ENCODE measurements around the gene LDLRAD3. TPM values are rescaled to one million over a fixed set of nuclear protein-coding genes. Genes with fewer than 3 reads are reported as not detected.

Gene LDLRAD3
- total and polyA plus RNA-seq, 10 donors: 1.5 to 9.6 (median 8.1) TPM

GRCh38 chr11:35934271-35934670 lies 9.6 kb upstream of the LDLRAD3 start:
- Histone ChIP-seq H3K4me1 (no peaks in the 10 kb centered on the region), H3K9me3 (peaks cover 0 to 4% (median 0%) of the 10 kb centered on the region in 8 donors), H3K27me3 (replicated peaks in 1 of 7) (peaks cover 0 to 12% (median 0%) of the 10 kb centered on the region in 7 donors), H3K36me3 (no peaks in the 10 kb centered on the region), H3K27ac (no peak overlapping the region), H3K4me3 (no peak overlapping the region)
- no peak for DNase-seq
- no peak for TF ChIP-seq CTCF (IDR thresholded peaks at IDR 0.05 in 8 of 11, conservative IDR thresholded peaks at IDR 0.05 in 3 of 11)
- no peak for TF ChIP-seq POLR2AphosphoS5 (IDR thresholded peaks at IDR 0.05)
- no peak for TF ChIP-seq POLR2A (IDR thresholded peaks at IDR 0.05)
- 67 to 75% (median 72%) methylated on average over 7 of the region's 7 CpGs for WGBS, 5 donors
- intact Hi-C loops (cut with DNase I; ENCODE audit: low total_unique reads): no loop called here

GRCh38 chr11:35934981-35935380 lies 8.9 kb upstream of the LDLRAD3 start:
- no peak for DNase-seq
- Histone ChIP-seq H3K4me3 (no peak overlapping the region), H3K27me3 (replicated peaks in 1 of 7) (peaks cover 0 to 12% (median 0%) of the 10 kb centered on the region in 7 donors), H3K36me3 (no peaks in the 10 kb centered on the region), H3K9me3 (peaks cover 0 to 4% (median 0%) of the 10 kb centered on the region in 8 donors), H3K27ac (no peak overlapping the region), H3K4me1 (no peaks in the 10 kb centered on the region)
- intact Hi-C loops (cut with DNase I; ENCODE audit: low total_unique reads): no loop called here
- TF ChIP-seq POLR2A (IDR thresholded peaks at IDR 0.05) (no peak), CTCF (IDR thresholded peaks at IDR 0.05 in 8 of 11, conservative IDR thresholded peaks at IDR 0.05 in 3 of 11) (no peak), POLR2AphosphoS5 (IDR thresholded peaks at IDR 0.05) (no peak)
- 78 to 92% (median 89%) methylated on average over 4 of the region's 4 CpGs for WGBS, 5 donors

- H3K27me3 ChIP-seq (replicated peaks in 1 of 7): peaks cover 0 to 12% (median 0%) of the 10 kb centered on the region in 7 donors
- no peak overlapping the region for H3K4me3 ChIP-seq
- DNase-seq: no peak
- H3K27ac ChIP-seq: no peak overlapping the region
- intact Hi-C loops (cut with DNase I; ENCODE audit: low total_unique reads): no loop called here
- WGBS, 5 donors: 48 to 73% (median 53%) methylated on average over 1 of the region's 1 CpG
- TF ChIP-seq POLR2A (IDR thresholded peaks at IDR 0.05) (no peak), CTCF (IDR thresholded peaks at IDR 0.05 in 8 of 11, conservative IDR thresholded peaks at IDR 0.05 in 3 of 11) (no peak), POLR2AphosphoS5 (IDR thresholded peaks at IDR 0.05) (no peak)
- no peaks in the 10 kb centered on the region for H3K4me1 ChIP-seq
- no peaks in the 10 kb centered on the region for H3K36me3 ChIP-seq
- peaks cover 0 to 4% (median 0%) of the 10 kb centered on the region in 8 donors for H3K9me3 ChIP-seq
Measured at GRCh38 chr11:35935390-35935789, 8.5 kb upstream of the LDLRAD3 start.

- H3K4me3 ChIP-seq: no peak overlapping the region
- peaks cover 0 to 2% (median 0%) of the 10 kb centered on the region in 8 donors for H3K9me3 ChIP-seq
- intact Hi-C loops (cut with DNase I; ENCODE audit: low total_unique reads): no loop called here
- H3K4me1 ChIP-seq: no peaks in the 10 kb centered on the region
- no peak overlapping the region for H3K27ac ChIP-seq
- 49 to 61% (median 52%) methylated on average over 3 of the region's 3 CpGs for WGBS, 5 donors
- no peak for DNase-seq
- no peak for TF ChIP-seq POLR2A (IDR thresholded peaks at IDR 0.05)
- TF ChIP-seq POLR2AphosphoS5 (IDR thresholded peaks at IDR 0.05): no peak
- TF ChIP-seq CTCF (IDR thresholded peaks at IDR 0.05 in 8 of 11, conservative IDR thresholded peaks at IDR 0.05 in 3 of 11): no peak
- peaks cover 0 to 27% (median 0%) of the 10 kb centered on the region in 7 donors for H3K27me3 ChIP-seq (replicated peaks in 1 of 7)
- H3K36me3 ChIP-seq: no peaks in the 10 kb centered on the region
Measured at GRCh38 chr11:35937111-35937510, 6.8 kb upstream of the LDLRAD3 start.

Measured in spleen (tissue), 11 donors.